ENCODE results near the gene POLR2E. TPM values are rescaled to one million over a fixed set of nuclear protein-coding genes. Genes with fewer than 3 reads are reported as not detected.

POLR2E gene
- total and polyA plus RNA-seq, 2 of the 13 experiments (the other 11 are each of a cell fraction or from before 2014, with no cell fraction given), result 140 to 272 TPM

- TF ChIP-seq PBX3 (CRISPR knock-in tag; IDR thresholded peaks at IDR 0.05; ENCODE audit: borderline replicate concordance), result no peak
- TF ChIP-seq ZNF530 (CRISPR knock-in tag; IDR thresholded peaks at IDR 0.05; ENCODE audit: low read depth), result no peak
- TF ChIP-seq YY1 (IDR thresholded peaks at IDR 0.05; ENCODE audit: insufficient read depth, insufficient replicate concordance, low read depth, low read length), result peak; percentile 61
- TF ChIP-seq TRIM22 (IDR thresholded peaks at IDR 0.05), result no peak
- no peak for TF ChIP-seq ARNT (IDR thresholded peaks at IDR 0.05)
- TF ChIP-seq IRX3 (CRISPR knock-in tag; IDR thresholded peaks at IDR 0.05; ENCODE audit: borderline replicate concordance, low read depth), result peak; percentile 63; the same call in 1 of the 2 replicates
- TF ChIP-seq ZNF713 (CRISPR knock-in tag; IDR thresholded peaks at IDR 0.05), result no peak
- TF ChIP-seq FUBP1 (CRISPR knock-in tag; IDR thresholded peaks at IDR 0.05; ENCODE audit: borderline replicate concordance), result no peak
- no peak for TF ChIP-seq EHMT2 (IDR thresholded peaks at IDR 0.05; ENCODE audit: borderline replicate concordance, low read depth, low read length)
- TF ChIP-seq ELF3 (CRISPR knock-in tag; IDR thresholded peaks at IDR 0.05), result peak; percentile 39; the same call in 1 of the 2 replicates
- TF ChIP-seq, protein P1, sequence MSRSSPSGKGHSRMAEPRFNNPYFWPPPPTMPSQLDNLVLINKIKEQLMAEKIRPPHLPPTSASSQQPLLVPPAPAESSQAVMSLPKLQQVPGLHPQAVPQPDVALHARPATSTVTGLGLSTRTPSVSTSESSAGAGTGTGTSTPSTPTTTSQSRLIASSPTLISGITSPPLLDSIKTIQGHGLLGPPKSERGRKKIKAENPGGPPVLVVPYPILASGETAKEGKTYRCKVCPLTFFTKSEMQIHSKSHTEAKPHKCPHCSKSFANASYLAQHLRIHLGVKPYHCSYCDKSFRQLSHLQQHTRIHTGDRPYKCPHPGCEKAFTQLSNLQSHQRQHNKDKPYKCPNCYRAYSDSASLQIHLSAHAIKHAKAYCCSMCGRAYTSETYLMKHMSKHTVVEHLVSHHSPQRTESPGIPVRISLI (CRISPR knock-in tag; IDR thresholded peaks at IDR 0.05; ENCODE audit: borderline replicate concordance), result no peak; the same call in 1 of the 2 replicates
- TF ChIP-seq KLF9 (CRISPR knock-in tag; IDR thresholded peaks at IDR 0.05; ENCODE audit: low read depth), result no peak
- TF ChIP-seq, protein P2, sequence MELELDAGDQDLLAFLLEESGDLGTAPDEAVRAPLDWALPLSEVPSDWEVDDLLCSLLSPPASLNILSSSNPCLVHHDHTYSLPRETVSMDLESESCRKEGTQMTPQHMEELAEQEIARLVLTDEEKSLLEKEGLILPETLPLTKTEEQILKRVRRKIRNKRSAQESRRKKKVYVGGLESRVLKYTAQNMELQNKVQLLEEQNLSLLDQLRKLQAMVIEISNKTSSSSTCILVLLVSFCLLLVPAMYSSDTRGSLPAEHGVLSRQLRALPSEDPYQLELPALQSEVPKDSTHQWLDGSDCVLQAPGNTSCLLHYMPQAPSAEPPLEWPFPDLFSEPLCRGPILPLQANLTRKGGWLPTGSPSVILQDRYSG (CRISPR knock-in tag; IDR thresholded peaks at IDR 0.05), result no peak
- TF ChIP-seq HMG20B (CRISPR knock-in tag; conservative IDR thresholded peaks at IDR 0.05), result no peak
- no peak for TF ChIP-seq CBX1 (IDR thresholded peaks at IDR 0.05; ENCODE audit: low read depth)
- no peak for TF ChIP-seq MAF1 (CRISPR knock-in tag; IDR thresholded peaks at IDR 0.05; ENCODE audit: borderline replicate concordance)
- peak; percentile 59 for TF ChIP-seq XRCC5 (optimal IDR thresholded peaks at IDR 0.05; ENCODE audit: low read length)
- peak; percentile 38 for TF ChIP-seq FOXA3 (CRISPR knock-in tag; IDR thresholded peaks at IDR 0.05)
- TF ChIP-seq MYNN (CRISPR knock-in tag; IDR thresholded peaks at IDR 0.05; ENCODE audit: low read depth), result no peak
- TF ChIP-seq CEBPG (CRISPR knock-in tag; IDR thresholded peaks at IDR 0.05), result no peak
- no peak for TF ChIP-seq CENPT (CRISPR knock-in tag; IDR thresholded peaks at IDR 0.05; ENCODE audit: low read depth)
- TF ChIP-seq MXD3 (CRISPR knock-in tag; IDR thresholded peaks at IDR 0.05), result no peak
- 0 out of 2 replicates have a peak, but pooled peaks have one; percentile 42 for TF ChIP-seq WIZ (CRISPR knock-in tag; IDR thresholded peaks at IDR 0.05)
Measured at GRCh38 chr19:1103708-1104310, 8.6 kb upstream of the POLR2E start, which contains the start of gene GPX4 (continued).
